ENCODE measurements around the gene GPR45.
"Not testable (repeated sequence)": the region's sequence is repeated elsewhere in the genome, so short reads cannot be mapped to it uniquely, and the experiment has no call there.

GPR45 gene

GRCh38 chr2:105241443-105241842 is at the start of gene GPR45:
Gene GPR45, plus strand, starts transcription at chr2:105241743. Its CDS starts 116 bp downstream, at chr2:105241859.
- DNase-seq (ENCODE audit: low spot score): no peak

- DNase-seq (ENCODE audit: low spot score): no peak
These were observed 47.4 kb upstream of the GPR45 start for GRCh38 chr2:105194022-105194675.

- DNase-seq (ENCODE audit: low spot score): no peak
These were observed 44.9 kb upstream of the GPR45 start for GRCh38 chr2:105196651-105197050.

- DNase-seq (ENCODE audit: low spot score): no peak
These were observed 25.9 kb upstream of the GPR45 start for GRCh38 chr2:105215586-105216192.

GRCh38 chr2:105220604-105221003 is 20.9 kb upstream of the GPR45 start:
- no peak for DNase-seq (ENCODE audit: low spot score)

- DNase-seq (ENCODE audit: low spot score): no peak
These were observed 17.1 kb upstream of the GPR45 start for GRCh38 chr2:105224444-105224843.

- no peak for DNase-seq (ENCODE audit: low spot score)
These were observed 10.3 kb upstream of the GPR45 start for GRCh38 chr2:105231232-105231619.

- DNase-seq (ENCODE audit: low spot score): peak; percentile 58
These were observed 6.0 kb upstream of the GPR45 start for GRCh38 chr2:105235388-105236059.

- DNase-seq (ENCODE audit: low spot score): no peak
These were observed 5.5 kb upstream of the GPR45 start for GRCh38 chr2:105236060-105236424.

- DNase-seq (ENCODE audit: low spot score): no peak
These were observed 4.3 kb upstream of the GPR45 start for GRCh38 chr2:105237045-105237765.

- DNase-seq (ENCODE audit: low spot score): no peak
These were observed 2.8 kb upstream of the GPR45 start for GRCh38 chr2:105238664-105239240.

- DNase-seq (ENCODE audit: low spot score): no peak
These were observed 1.6 kb upstream of the GPR45 start for GRCh38 chr2:105239924-105240323.

GRCh38 chr2:105242286-105242993 is 897 bp downstream of the GPR45 start:
- DNase-seq (ENCODE audit: low spot score): no peak

GRCh38 chr2:105243961-105244360 is 2.4 kb downstream of the GPR45 start:
- no peak for DNase-seq (ENCODE audit: low spot score)

- no peak for DNase-seq (ENCODE audit: low spot score)
These were observed 2.9 kb downstream of the GPR45 start for GRCh38 chr2:105244451-105244850.

GRCh38 chr2:105248316-105249070 is 7.0 kb downstream of the GPR45 start:
- DNase-seq (ENCODE audit: low spot score): no peak

GRCh38 chr2:105249181-105249580 is 7.6 kb downstream of the GPR45 start:
- DNase-seq (ENCODE audit: low spot score): no peak

- DNase-seq (ENCODE audit: low spot score): no peak
These were observed 8.3 kb downstream of the GPR45 start for GRCh38 chr2:105249891-105250290.

GRCh38 chr2:105251016-105251648 is 9.6 kb downstream of the GPR45 start:
- not testable (repeated sequence) for DNase-seq (ENCODE audit: low spot score)

GRCh38 chr2:105252271-105252670 is 10.7 kb downstream of the GPR45 start:
- no peak for DNase-seq (ENCODE audit: low spot score)

All from D341Med (cell line).